GM06990 (cell line): ENCODE measurements around the gene SYT1.

ENCODE experiments used
- DNase-seq: peaks from one replicate; pipeline ENCODE4 v3.0.0-alpha.2; 2011; ENCODE audit not compliant: insufficient read length; ENCODE audit errors: extremely low read depth
- H3K27me3 ChIP-seq: replicated peaks from 2 replicates; pipeline ENCODE4 v1.6.0; 2011; ENCODE audit warnings: low read length; ENCODE audit not compliant: control insufficient read depth, insufficient read depth
- H3K36me3 ChIP-seq: 2 replicates; pipeline ENCODE4 v1.5.1; 2011; ENCODE audit warnings: low read length; ENCODE audit not compliant: control insufficient read depth, insufficient read depth
- H3K4me3 ChIP-seq: replicated peaks from 2 replicates; pipeline ENCODE4 v1.5.1; 2011; ENCODE audit warnings: low read depth, mild to moderate bottlenecking, control low read depth, low read length
- TF ChIP-seq, protein P1 (sequence below): IDR thresholded peaks from 2 replicates; pipeline ENCODE4 v1.5.1; 2011; ENCODE audit warnings: low read length, control low read depth, mild to moderate bottlenecking, inconsistent platforms; ENCODE audit not compliant: insufficient read depth, poor library complexity, severe bottlenecking

SYT1 gene

GRCh38 chr12:79384551-79384950, 520.0 kb downstream of the SYT1 start:
- no peak for DNase-seq
- H3K4me3 ChIP-seq: no peak overlapping the region
- TF ChIP-seq, protein P1, sequence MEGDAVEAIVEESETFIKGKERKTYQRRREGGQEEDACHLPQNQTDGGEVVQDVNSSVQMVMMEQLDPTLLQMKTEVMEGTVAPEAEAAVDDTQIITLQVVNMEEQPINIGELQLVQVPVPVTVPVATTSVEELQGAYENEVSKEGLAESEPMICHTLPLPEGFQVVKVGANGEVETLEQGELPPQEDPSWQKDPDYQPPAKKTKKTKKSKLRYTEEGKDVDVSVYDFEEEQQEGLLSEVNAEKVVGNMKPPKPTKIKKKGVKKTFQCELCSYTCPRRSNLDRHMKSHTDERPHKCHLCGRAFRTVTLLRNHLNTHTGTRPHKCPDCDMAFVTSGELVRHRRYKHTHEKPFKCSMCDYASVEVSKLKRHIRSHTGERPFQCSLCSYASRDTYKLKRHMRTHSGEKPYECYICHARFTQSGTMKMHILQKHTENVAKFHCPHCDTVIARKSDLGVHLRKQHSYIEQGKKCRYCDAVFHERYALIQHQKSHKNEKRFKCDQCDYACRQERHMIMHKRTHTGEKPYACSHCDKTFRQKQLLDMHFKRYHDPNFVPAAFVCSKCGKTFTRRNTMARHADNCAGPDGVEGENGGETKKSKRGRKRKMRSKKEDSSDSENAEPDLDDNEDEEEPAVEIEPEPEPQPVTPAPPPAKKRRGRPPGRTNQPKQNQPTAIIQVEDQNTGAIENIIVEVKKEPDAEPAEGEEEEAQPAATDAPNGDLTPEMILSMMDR: no peak
- H3K36me3 ChIP-seq: no peaks in the 10 kb centered on the region
- H3K27me3 ChIP-seq: no peaks in the 10 kb centered on the region; the same call in 1 of the 2 replicates

- no peaks in the 10 kb centered on the region for H3K27me3 ChIP-seq
- TF ChIP-seq, protein P1: no peak
- no peak for DNase-seq
- no peaks in the 10 kb centered on the region for H3K36me3 ChIP-seq
- H3K4me3 ChIP-seq: no peak overlapping the region
Observed at GRCh38 chr12:79388011-79388410, 523.4 kb downstream of the SYT1 start.

GRCh38 chr12:79393842-79394241, 529.3 kb downstream of the SYT1 start:
- no peak for DNase-seq
- Histone ChIP-seq H3K4me3 (no peak overlapping the region), H3K36me3 (no peaks in the 10 kb centered on the region), H3K27me3 (no peaks in the 10 kb centered on the region)
- TF ChIP-seq, protein P1: no peak

GRCh38 chr12:79397609-79398008, 533.0 kb downstream of the SYT1 start:
- no peaks in the 10 kb centered on the region for H3K27me3 ChIP-seq
- no peak for DNase-seq
- TF ChIP-seq, protein P1: no peak
- no peaks in the 10 kb centered on the region for H3K36me3 ChIP-seq
- H3K4me3 ChIP-seq: no peak overlapping the region

GRCh38 chr12:79400481-79400880, 535.9 kb downstream of the SYT1 start:
- Histone ChIP-seq H3K27me3 (no peaks in the 10 kb centered on the region), H3K36me3 (no peaks in the 10 kb centered on the region), H3K4me3 (no peak overlapping the region)
- TF ChIP-seq, protein P1: no peak
- no peak for DNase-seq

DNA sequence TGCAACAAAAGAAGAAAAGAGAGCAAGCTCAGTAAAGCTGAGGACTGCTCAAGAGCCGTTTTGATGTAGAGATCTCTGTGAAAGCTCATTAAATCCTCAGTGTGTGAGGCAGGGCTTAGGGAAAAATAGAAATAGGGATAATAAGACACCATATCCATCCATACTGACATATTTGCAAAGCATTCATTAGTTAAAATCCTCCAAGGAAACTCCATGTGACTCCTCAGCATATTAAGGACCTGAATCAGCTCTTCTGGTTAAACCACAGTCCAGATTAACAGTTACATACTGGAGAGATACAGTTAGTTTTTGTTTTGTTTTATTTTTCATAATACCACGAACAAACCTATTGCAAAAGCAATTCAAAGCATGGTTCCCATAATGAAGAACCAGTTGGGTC, 538.0 kb downstream of the SYT1 start:
- Histone ChIP-seq H3K4me3 (no peak overlapping the region), H3K27me3 (no peaks in the 10 kb centered on the region), H3K36me3 (no peaks in the 10 kb centered on the region)
- DNase-seq: no peak
- TF ChIP-seq, protein P1: no peak
